SK-N-DZ (cell line): Measurements from ENCODE around the gene GPBAR1.
A peak's percentile ranks its signal among the peaks of the same experiment; 100 is the strongest.

Experiments
- DNase-seq: peaks from one replicate; pipeline ENCODE4 v3.0.0-alpha.2; 2015; ENCODE audit warnings: low spot score

Gene GPBAR1

DNA sequence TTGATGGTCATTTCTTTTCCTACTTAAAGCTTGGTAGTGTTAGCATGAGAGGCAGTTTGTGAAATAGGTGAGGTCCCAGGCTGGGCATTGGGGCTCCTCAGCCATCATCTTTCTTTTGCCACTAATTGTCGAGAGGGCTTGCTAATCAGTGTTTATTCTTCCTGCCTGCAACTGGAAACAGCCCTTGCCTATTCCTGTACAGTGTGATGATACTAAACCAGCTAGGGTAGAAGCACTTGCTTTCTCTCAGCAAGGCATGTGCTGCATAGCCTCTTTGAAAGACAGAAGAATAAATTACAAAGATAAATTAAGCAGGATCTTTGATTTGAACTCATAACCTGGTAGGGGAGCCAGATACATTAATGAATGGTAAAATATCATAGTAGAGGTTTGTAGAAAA, 16.6 kb upstream of the GPBAR1 start:
- DNase-seq: no peak

DNA sequence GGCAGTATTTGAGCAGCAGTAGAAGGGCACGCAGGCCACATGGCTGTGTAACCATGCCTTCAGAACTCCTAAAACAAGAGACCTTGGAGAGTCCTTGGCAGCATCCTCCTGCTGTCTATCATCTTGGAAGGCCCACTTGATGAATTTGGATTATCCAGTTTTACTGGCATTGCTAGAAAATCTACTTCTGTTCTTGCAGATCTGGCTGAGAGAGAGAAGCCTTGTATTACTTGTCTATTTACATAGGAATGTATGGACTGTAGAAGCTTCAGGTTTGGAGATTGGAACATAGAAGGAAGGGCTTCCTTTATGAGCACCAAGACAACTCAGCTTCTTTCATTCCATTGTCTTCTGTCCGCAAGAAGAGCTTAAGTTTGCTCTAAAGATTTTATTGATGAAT, 16.1 kb upstream of the GPBAR1 start:
- no peak for DNase-seq

DNA sequence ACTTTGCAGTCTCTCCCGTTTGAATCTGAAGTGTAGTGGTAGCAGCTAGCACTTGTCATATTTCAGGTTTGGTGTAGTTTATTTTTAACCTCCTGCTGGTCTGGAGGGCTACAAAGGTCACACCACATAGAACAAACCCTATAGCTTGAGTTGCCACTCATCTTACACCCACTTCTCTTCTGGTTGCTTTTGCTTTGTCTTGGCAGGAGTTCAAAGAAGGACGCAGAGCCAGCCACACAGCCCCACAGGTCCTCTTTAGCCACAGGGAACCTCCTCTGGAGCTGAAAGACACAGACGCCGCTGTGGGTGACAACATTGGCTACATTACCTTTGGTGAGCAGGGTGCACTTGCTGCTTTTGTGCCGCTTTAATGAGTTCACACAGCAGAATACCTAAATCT, 15.6 kb upstream of the GPBAR1 start:
- no peak for DNase-seq

DNA sequence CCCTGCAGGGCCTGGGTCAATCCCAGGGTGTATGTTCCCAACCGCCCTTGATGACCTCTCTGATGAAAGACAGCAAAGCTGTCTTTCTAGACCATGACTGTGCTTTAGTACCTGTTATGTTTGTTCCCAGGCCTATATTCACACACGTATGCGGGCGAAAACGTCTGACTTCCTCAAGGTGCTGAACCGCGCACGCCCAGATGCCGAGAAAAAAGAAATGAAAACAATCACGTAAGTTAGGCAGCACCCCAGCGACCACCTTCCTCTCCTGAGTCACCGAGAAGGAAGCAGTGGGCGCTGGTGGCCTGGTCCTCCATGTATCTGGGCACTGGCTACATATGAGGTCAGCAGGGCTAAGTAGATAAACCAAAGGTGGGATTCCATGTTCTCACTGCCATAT, 11.1 kb upstream of the GPBAR1 start:
- DNase-seq: no peak

DNA sequence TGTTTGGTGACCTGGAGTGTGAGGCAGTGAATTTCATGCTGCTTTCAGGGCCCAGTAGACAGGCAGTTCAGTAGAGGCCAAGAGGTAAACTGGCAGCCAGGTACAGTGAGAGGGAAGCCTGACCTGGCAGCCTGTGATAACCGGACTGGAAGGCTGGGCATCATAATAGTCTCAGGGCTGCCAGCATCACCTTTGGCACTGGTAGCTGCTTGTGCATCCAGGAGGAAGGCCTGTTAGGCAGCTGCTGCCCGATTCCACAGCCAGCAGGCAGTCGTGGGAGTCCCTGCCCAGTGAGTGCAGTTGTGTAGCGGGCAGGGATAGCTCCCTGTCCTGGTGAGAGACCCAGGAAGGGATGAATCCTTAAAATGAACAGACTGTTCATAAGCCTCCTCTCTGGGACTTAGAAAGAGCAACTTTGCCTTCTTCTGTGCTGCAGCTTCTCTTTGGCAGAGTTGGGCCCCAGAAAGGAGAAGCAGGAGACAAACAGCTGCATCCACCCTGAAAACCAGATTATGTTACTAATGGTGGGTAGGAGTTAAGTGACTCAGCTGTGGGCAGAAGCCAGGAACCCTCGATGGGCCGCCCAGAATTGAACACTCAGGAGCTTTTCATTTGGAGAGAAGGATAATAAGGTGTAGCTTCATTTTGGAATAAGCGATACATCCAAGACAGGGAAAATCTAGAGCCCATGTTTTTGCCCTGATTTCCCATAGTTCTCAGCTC, 8.1 kb upstream of the GPBAR1 start:
- DNase-seq: no peak

DNA sequence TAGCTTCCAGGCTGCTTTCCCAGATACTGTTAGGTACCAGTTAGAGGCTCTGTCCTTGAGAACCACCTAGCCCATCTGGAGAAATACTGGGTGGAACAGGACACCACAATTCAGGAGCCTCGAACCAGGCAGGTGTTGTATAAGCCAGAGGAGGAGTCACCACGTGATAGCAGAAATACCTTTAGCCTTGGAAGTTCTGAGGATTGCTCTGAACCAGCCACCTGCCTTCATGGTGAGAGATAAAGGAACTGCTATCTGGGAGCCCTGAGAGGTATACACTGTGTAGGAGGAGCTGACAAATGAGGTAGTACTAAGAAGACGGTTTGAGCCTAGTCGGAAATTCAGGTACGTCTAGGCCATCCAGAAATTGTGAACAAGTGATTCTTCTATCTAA, 7.6 kb upstream of the GPBAR1 start:
- no peak for DNase-seq

DNA sequence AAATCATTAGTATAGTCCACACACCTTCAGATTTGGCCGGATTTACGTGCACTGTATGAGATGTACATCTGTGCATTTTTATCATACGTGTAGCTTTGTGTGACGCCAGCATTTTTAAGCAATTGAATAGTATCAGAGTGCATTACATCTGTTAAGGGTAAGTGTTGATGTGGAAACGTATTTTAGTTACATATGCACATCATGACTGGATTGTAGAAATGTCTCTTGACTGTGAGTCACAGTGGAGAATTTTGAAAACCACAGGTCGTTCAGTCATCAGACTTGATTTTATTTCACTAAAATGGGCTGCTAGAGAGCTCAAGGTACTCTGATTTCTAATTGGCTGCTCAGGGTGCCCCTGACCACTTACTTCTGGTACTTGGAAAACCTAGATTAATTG, 5.4 kb upstream of the GPBAR1 start:
- no peak for DNase-seq

DNA sequence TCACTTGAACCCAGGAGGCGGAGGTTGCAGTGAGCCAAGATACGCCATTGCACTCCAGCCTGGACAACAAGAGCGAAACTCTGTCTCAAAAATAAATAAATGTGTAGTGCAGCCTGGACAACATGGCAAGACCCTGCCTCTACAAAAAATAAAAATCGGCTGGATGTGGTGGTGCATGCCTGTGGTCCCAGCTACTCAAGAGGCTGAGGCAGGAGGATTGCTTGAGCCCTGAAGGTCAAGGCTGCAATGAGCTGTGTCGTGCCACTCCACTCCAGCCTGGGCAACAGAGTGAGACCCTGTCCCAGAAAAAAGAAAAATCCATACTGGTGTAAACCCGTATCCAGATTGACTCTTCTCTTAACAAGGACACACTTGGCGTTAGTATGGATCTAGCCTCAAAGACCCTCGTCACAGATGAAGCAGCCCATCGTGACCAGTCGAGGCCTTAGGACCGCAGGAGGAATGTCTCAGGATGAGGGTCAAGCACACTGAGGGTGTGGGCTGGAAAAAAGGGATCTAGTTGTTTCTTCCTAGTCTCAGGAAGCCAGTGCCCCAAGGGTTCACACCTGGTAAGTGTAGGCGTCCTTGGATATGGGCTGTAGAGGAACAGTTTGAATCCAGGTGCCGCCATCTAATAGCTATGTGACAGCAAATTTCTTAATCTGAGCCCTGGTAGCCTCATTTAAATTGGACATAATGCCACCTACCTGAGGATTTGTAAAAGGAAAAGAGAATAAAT, 4.0 kb upstream of the GPBAR1 start:
- no peak for DNase-seq

DNA sequence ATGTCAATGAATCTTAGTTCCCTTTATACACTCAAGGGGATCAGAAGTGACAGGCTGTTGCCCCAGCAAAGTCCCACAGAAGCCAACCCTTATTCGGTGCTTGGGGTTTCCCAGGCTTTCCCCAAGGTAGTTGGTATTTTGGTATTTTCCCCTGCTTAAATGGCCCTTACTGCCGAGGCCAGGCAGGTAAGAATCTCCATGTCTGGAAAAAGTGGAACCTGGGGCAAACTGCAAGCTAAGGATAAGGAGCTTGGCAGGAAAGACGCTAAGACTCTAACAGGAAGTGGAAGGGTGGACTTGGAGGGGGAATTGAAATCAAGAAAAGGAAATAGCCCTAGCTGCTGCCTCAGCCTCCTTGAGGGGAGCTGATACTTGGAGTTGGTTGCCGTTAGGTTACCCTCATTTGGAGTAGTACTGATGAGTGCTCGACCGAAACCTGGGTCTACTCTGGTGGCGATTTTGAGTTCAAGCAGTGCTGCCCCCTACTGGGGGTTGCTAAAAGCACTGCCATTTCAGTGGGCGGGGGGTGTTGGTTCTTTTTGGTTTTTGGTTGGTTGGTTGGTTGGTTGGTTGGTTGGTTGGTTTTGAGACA, 3.3 kb upstream of the GPBAR1 start:
- no peak for DNase-seq

DNA sequence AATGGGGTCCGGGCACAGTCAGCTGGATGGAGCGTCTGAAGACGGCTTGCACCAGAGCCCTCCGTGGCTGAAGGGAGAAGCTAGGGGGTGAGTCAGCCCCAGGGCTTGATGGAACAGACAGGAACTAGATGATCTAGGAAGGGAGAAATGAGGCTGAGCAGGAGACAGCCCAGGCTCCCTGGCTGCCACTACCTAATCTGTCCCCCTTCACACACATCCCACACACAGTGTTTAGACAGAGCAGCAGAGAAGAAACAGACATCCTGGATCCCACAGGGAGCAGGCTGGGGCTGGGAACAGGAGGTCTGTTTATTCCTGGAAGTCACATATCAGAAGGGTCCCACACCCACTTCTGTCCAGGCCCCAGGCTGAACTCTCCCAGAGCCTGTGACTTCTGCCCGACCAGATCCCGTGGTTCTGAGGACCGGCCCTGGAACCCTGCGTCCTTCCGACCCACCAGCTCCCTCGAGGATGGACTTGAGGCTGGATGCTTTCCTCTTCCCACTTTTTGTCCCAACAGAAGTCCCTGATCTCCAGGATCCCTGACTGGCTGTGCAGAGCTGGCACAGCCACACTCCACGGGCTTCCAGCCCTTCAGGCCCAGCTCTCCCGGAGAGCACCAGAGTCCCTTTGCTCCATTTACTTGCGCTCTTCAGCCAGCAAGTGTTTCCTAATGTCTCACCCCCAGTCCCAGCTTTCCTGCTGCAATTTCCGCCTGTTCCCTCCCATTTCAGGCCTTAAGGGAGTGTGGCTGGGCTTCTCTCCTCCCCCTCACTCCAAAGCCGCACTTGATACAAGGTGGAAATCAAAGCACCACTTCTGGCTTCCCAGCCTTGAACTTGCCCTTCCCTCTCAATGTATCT, 1.5 kb upstream of the GPBAR1 start:
- DNase-seq: peak; percentile 80

DNA sequence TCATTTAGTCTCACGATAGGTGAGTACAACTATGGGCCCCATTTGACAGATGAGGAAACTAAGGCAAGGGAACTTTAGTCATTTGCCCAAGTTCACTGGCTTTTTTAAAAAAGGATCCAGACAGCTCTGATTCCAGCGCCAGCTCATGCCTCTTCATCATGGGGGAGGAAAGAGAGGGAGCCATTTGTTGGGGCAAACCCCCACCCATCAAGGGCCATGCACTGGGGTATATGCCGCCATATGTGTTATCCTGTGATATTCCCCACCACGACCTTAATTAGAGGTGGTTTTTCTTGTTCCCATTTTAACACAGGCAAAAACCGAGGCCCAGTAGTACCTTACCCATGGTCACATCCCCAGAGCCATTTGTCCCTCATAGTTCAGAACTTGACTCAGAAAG, 649 bp upstream of the GPBAR1 start:
- no peak for DNase-seq

DNA sequence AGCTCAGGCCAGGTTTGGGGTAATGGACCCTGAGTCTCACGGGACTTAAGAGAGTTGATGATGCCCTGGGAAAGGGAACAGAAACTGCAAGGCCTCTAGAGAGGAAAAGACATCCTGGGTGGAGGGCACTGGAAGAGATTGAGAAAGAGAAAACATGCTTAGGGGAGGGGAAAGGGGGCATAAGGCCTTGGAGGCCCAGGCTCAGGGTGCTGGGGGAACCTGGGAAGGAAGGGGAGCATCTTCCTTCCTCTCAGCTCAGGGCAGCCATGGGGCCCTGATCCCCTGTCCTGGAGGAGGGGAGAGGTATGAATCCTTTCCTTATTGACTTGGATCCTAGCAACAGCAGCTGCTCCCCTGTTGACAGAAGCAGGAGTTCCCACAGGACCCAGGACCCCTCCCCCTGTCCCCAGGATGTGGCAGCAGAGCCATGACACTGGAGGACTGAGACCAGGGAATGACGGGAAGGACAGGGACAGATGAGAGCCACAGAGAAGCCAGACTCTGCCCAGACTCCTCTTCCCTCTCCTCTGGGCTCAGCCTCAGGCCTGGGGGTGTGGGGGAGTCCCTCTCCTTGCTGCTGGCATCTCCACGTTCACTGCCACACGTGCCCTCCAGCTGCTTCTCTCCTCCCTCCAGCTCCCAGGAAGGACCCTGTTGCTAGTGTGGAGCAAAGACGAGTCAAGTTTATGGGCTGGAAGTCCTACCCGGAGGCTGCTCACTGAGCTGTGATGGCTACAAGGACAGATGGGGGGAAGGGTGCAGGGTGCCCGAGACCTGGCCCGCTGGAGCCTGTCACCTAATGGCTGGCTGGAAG, 815 bp downstream of the GPBAR1 start:
- DNase-seq: peak; percentile 54

DNA sequence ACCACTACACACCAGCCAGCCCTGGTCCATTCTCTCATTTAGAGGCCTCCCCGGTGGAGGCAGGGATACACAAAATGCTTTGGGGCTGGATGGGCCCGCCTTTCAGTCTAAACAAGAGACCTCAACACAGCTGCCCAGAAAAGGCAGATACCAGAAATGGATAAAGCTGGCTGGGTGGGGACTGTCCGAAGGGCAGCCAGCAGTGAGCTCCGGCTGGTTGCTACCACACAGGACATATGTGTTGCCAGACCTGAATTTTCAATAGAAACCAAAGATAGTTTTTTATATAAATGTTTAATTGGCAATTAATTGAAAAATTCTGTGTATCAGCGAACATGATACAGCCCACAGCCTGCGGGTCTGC, 1.4 kb downstream of the GPBAR1 start:
- DNase-seq: no peak

DNA sequence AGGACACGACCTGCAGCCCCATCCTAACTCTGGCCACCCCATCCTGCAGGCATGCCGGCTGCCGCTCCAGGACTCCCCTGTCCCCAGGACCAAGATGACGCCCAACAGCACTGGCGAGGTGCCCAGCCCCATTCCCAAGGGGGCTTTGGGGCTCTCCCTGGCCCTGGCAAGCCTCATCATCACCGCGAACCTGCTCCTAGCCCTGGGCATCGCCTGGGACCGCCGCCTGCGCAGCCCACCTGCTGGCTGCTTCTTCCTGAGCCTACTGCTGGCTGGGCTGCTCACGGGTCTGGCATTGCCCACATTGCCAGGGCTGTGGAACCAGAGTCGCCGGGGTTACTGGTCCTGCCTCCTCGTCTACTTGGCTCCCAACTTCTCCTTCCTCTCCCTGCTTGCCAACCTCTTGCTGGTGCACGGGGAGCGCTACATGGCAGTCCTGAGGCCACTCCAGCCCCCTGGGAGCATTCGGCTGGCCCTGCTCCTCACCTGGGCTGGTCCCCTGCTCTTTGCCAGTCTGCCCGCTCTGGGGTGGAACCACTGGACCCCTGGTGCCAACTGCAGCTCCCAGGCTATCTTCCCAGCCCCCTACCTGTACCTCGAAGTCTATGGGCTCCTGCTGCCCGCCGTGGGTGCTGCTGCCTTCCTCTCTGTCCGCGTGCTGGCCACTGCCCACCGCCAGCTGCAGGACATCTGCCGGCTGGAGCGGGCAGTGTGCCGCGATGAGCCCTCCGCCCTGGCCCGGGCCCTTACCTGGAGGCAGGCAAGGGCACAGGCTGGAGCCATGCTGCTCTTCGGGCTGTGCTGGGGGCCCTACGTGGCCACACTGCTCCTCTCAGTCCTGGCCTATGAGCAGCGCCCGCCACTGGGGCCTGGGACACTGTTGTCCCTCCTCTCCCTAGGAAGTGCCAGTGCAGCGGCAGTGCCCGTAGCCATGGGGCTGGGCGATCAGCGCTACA, 2.1 kb downstream of the GPBAR1 start:
- DNase-seq: no peak

DNA sequence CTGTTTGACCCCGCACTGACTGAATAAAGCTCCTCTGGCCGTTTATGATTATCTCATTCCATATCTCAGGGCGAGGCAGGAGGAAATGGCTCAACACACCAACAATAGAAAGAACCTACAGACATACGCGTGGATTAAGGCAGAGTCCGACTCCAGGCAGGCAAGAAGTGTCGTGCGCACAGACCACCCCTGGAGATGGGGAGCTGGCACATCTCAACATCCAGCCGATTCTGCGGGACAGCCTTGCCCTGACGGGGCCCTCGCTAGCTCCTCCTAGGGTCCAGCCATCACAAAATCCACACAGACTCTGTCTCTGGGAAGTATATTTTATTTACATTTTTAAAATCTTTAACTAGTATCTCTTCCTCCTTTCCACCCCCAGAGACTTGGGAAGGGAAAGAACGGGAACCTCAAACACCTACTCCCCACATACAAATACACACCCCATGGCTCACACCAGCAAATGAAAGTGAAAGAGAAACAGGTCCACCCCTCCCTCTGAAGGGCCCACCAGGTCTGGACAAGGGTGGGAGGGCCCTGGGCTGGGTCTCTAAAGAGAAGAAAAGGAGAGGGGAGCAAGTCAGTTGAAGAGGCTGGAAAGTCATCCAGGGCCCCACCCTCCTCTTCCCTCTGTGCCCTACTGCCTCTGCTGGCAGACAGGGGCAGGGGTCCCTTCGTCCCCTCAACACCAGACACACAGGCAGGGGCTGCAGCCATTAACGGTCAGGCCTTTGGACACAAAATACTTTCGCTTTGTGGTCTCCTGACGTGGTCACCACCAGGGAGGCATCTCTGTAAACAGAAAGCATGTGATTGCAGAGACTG, 3.2 kb downstream of the GPBAR1 start:
- no peak for DNase-seq

DNA sequence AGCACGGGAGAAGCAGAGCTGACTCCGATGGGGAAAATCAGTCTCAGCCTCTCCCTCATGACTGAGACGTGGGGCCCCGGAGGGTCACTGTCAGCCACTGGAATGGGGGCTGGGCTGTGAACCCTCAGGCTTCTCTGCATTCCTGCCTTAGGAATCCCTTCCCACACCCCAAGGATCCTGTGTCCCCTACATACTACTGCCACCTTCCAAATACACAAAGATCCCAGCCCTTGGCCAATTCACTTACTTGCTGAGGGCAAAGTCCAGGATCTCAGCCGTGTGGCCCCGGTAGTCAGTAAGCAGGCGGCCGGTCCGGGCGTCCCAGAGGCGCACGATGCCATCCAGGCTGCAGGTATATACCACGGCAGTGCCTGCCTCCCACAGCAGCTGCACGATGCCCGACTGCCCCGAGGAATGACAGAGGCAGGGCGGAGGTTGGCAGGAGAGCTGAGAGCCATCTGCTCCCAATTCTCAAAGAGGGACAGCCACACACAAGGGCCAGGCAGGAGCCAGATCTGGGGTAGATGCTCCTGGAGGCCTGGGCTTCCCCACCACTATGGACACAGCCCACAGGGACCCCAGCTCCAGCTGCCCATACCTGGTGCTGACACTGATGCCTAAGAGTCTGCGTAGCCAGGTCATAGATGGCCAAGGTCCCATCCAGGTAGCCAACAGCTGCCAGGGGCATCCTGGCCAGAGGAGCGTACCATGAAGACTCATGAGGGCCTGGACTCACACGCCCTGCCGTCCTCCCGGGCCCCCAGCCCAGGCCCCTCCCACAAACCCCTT, 4.2 kb downstream of the GPBAR1 start:
- DNase-seq: no peak

DNA sequence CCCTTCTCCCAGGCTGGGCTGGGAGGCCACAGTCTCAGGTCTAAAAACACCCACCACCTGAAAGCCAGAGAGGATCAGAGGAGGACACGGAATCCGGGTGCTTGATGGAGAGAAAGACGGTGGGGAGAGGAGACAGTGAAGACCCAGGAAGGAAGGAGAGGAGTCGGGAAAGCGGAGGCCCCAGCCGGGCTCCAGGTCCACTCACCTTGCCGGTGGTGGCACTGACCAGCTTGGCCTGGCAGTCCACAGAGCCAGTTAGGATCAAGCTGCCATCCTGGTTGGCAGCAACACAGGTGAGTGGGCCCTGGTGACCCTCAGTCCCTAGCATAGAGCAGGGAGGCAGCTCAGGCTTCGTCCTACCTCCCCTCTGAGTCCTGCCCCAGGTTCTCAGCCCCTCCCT, 4.8 kb downstream of the GPBAR1 start:
- no peak for DNase-seq

DNA sequence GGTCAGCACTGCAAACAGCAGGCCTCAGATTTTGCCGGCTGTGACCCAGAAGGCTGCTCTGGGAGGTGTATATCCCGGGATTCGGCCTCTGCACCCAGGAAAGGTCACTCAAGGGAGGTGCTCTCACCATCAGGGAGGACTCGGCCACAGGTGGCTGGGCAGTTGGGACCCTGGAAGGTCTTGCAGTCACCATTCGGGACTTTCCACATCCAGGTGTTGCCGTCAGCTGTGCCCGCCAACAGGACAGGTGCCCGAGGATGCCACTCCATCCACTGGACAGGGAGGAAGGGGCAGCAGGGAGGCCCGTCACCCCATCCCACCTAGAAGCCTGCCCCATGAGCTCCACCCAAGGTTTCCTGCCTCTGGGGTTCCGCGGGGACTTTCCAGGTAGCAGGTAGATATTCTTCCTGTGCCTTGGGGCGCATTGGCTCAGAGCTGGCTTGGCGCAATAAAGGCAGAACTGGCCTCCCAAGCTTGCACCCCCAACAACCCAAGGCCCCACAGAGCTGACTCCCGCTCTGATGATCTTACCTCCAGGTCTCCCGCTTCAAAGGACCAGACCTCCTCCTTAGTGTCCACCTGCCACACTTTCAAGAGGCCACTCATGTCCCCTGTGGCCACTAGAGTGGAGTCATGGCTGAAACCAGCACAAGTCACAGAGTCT, 5.6 kb downstream of the GPBAR1 start:
- no peak for DNase-seq
